ENCODE results near the gene SLC37A2. TPM values are rescaled to one million over a fixed set of nuclear protein-coding genes. Genes with fewer than 3 reads are reported as not detected.

SLC37A2 gene
- total RNA-seq, 5 donors from 2014 or later (not counting 1 experiment from before 2014, with no cell fraction given) = 0.14 to 1.5 (median 1.1) TPM

- Histone ChIP-seq H3K27ac (ENCODE audit: low read length) (no peak overlapping the region), H3K36me3 (ENCODE audit: control insufficient read depth in 2 of 2, extremely low read depth in 1 of 2, insufficient read depth in 1 of 2, low read length in 1 of 2) (no peaks in the 10 kb centered on the region), H3K27me3 (replicated peaks in 1 of 2; ENCODE audit: control insufficient read depth in 2 of 2, extremely low read depth in 1 of 2, insufficient read depth in 2 of 2, low read length in 1 of 2) (peaks cover 0 to 59% of the 10 kb centered on the region in 2 experiments), H3K4me3 (ENCODE audit: control insufficient read depth in 1 of 2, extremely low read depth in 1 of 2, low read length in 1 of 2) (no peak overlapping the region), H3K9me3 (no peaks in the 10 kb centered on the region), H3K4me1 (ENCODE audit: control insufficient read depth in 1 of 2, extremely low read depth in 1 of 2, insufficient read depth in 2 of 2, low read length in 2 of 2) (peaks cover 0 to 6% of the 10 kb centered on the region in 2 experiments)
- DNase-seq (peak in 1 of 35 experiments; percentile 29), ATAC-seq (replicated peaks in 1 of 4) (no peak)
- 80% methylated on average over 7 of the region's 12 CpGs for WGBS (ENCODE audit: insufficient coverage)
- POLR2A ChIA-PET = no interaction called here
- Mint-ChIP-seq H3K9me3 (no peaks in the 10 kb centered on the region), H3K27ac (no peak overlapping the region), H3K4me3 (no peak overlapping the region), H3K36me3 (no peaks in the 10 kb centered on the region), H3K27me3 (peaks cover 30 to 44% of the 10 kb centered on the region in 2 donors), H3K4me1 (peaks cover 0 to 12% (median 5%) of the 10 kb centered on the region in 3 donors)
- CTCF ChIA-PET = no interaction called here
These were observed 9.3 kb downstream of the SLC37A2 start for GRCh38 chr11:125072218-125072960.

DNA sequence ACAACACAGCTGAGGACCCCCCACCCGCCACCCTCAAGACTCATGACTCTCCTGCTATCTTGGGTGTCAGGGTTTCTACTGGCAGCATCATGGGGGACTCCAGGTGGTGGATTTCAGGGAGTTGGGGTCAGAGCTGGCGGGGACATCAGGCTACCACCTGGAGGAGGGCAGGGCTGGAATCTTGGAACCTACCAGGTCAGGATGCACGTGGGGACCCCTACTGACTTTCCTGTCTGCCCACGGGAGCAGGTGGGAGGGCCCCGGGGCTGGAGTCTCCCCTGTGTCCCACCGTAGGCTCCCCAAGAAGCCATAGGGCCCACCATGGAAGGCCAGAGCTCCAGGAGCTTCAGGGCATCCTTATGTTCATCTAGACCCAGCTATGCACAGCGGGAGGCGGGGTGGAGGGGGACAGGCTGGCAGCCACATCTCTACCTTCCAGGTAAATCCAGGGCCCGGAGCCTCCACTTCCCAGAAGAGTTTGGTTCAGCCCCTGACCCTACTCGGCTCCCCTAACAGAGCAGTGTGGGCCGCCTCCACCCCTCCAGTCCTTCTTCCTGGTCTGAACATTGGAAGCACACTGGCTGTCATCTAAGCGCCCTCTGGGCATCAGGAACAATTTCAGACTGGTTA, 10.0 kb downstream of the SLC37A2 start:
- POLR2A ChIA-PET = no interaction called here
- Histone ChIP-seq H3K4me3 (ENCODE audit: control insufficient read depth in 1 of 2, extremely low read depth in 1 of 2, low read length in 1 of 2) (no peak overlapping the region), H3K4me1 (ENCODE audit: control insufficient read depth in 1 of 2, extremely low read depth in 1 of 2, insufficient read depth in 2 of 2, low read length in 2 of 2) (peaks cover 0 to 6% of the 10 kb centered on the region in 2 experiments), H3K9me3 (no peaks in the 10 kb centered on the region), H3K27ac (ENCODE audit: low read length) (no peak overlapping the region), H3K27me3 (replicated peaks in 1 of 2; ENCODE audit: control insufficient read depth in 2 of 2, extremely low read depth in 1 of 2, insufficient read depth in 2 of 2, low read length in 1 of 2) (peaks cover 0 to 59% of the 10 kb centered on the region in 2 experiments), H3K36me3 (ENCODE audit: control insufficient read depth in 2 of 2, extremely low read depth in 1 of 2, insufficient read depth in 1 of 2, low read length in 1 of 2) (no peaks in the 10 kb centered on the region)
- peaks cover 0 to 12% (median 5%) of the 10 kb centered on the region in 3 donors for H3K4me1 Mint-ChIP-seq
- ATAC-seq (replicated peaks in 1 of 4) (no peak), DNase-seq (no peak)
- no peaks in the 10 kb centered on the region for H3K36me3 Mint-ChIP-seq
- WGBS (ENCODE audit: insufficient coverage) = 73% methylated on average over 6 of the region's 12 CpGs
- H3K4me3 Mint-ChIP-seq = no peak overlapping the region
- no peak overlapping the region for H3K27ac Mint-ChIP-seq
- H3K27me3 Mint-ChIP-seq = peaks cover 26 to 40% of the 10 kb centered on the region in 2 donors
- H3K9me3 Mint-ChIP-seq = no peaks in the 10 kb centered on the region
- CTCF ChIA-PET = no interaction called here

- WGBS (ENCODE audit: insufficient coverage) = 78% methylated on average over 17 of the region's 19 CpGs
- peaks cover 0 to 12% (median 5%) of the 10 kb centered on the region in 3 donors for H3K4me1 Mint-ChIP-seq
- H3K27ac ChIP-seq (ENCODE audit: low read length) = no peak overlapping the region
- peaks cover 26 to 42% of the 10 kb centered on the region in 2 donors for H3K27me3 Mint-ChIP-seq
- peaks cover 0 to 6% of the 10 kb centered on the region in 2 experiments for H3K4me1 ChIP-seq (ENCODE audit: control insufficient read depth in 1 of 2, extremely low read depth in 1 of 2, insufficient read depth in 2 of 2, low read length in 2 of 2)
- H3K36me3 Mint-ChIP-seq = no peaks in the 10 kb centered on the region
- H3K4me3 ChIP-seq (ENCODE audit: control insufficient read depth in 1 of 2, extremely low read depth in 1 of 2, low read length in 1 of 2) = no peak overlapping the region
- ATAC-seq (replicated peaks in 1 of 4) = no peak
- no peaks in the 10 kb centered on the region for H3K9me3 Mint-ChIP-seq
- H3K27me3 ChIP-seq (replicated peaks in 1 of 2; ENCODE audit: control insufficient read depth in 2 of 2, extremely low read depth in 1 of 2, insufficient read depth in 2 of 2, low read length in 1 of 2) = peaks cover 0 to 59% of the 10 kb centered on the region in 2 experiments
- CTCF ChIA-PET = no interaction called here
- DNase-seq = no peak
- H3K4me3 Mint-ChIP-seq = no peak overlapping the region
- no peak overlapping the region for H3K27ac Mint-ChIP-seq
- H3K9me3 ChIP-seq = no peaks in the 10 kb centered on the region
- no peaks in the 10 kb centered on the region for H3K36me3 ChIP-seq (ENCODE audit: control insufficient read depth in 2 of 2, extremely low read depth in 1 of 2, insufficient read depth in 1 of 2, low read length in 1 of 2)
- POLR2A ChIA-PET = no interaction called here
These were observed 10.7 kb downstream of the SLC37A2 start for GRCh38 chr11:125073616-125074483.

GRCh38 chr11:125074511-125075241, 11.6 kb downstream of the SLC37A2 start:
- no peak overlapping the region for H3K27ac ChIP-seq (ENCODE audit: low read length)

GRCh38 chr11:125075242-125075625, 12.1 kb downstream of the SLC37A2 start:
- no peak overlapping the region for H3K4me3 ChIP-seq (ENCODE audit: control insufficient read depth in 1 of 2, extremely low read depth in 1 of 2, low read length in 1 of 2)
- peaks cover 0 to 56% of the 10 kb centered on the region in 2 experiments for H3K27me3 ChIP-seq (replicated peaks in 1 of 2; ENCODE audit: control insufficient read depth in 2 of 2, extremely low read depth in 1 of 2, insufficient read depth in 2 of 2, low read length in 1 of 2)
- no peaks in the 10 kb centered on the region for H3K9me3 ChIP-seq
- H3K36me3 ChIP-seq (ENCODE audit: control insufficient read depth in 2 of 2, extremely low read depth in 1 of 2, insufficient read depth in 1 of 2, low read length in 1 of 2) = no peaks in the 10 kb centered on the region
- Mint-ChIP-seq H3K4me1 (peaks cover 0 to 10% (median 5%) of the 10 kb centered on the region in 3 donors), H3K27me3 (peaks cover 15 to 29% of the 10 kb centered on the region in 2 donors), H3K27ac (no peak overlapping the region), H3K4me3 (no peak overlapping the region), H3K9me3 (no peaks in the 10 kb centered on the region), H3K36me3 (no peaks in the 10 kb centered on the region)
- peaks cover 0 to 6% of the 10 kb centered on the region in 2 experiments for H3K4me1 ChIP-seq (ENCODE audit: control insufficient read depth in 1 of 2, extremely low read depth in 1 of 2, insufficient read depth in 2 of 2, low read length in 2 of 2)
- ATAC-seq (replicated peaks in 1 of 4) (no peak), DNase-seq (no peak)
- 88% methylated on average over 6 of the region's 7 CpGs for WGBS (ENCODE audit: insufficient coverage)
- H3K27ac ChIP-seq (ENCODE audit: low read length) = no peak overlapping the region
- POLR2A ChIA-PET = no interaction called here
- CTCF ChIA-PET = no interaction called here

More at GRCh38 chr11:125074511-125075241, 11.6 kb downstream of the SLC37A2 start:
- 90% methylated on average over 11 of the region's 11 CpGs for WGBS (ENCODE audit: insufficient coverage)
- ATAC-seq (replicated peaks in 1 of 4) (no peak), DNase-seq (no peak)
- H3K36me3 Mint-ChIP-seq = no peaks in the 10 kb centered on the region
- H3K4me1 Mint-ChIP-seq = peaks cover 0 to 12% (median 5%) of the 10 kb centered on the region in 3 donors
- H3K4me3 Mint-ChIP-seq = no peak overlapping the region
- Histone ChIP-seq H3K4me3 (ENCODE audit: control insufficient read depth in 1 of 2, extremely low read depth in 1 of 2, low read length in 1 of 2) (no peak overlapping the region), H3K27me3 (replicated peaks in 1 of 2; ENCODE audit: control insufficient read depth in 2 of 2, extremely low read depth in 1 of 2, insufficient read depth in 2 of 2, low read length in 1 of 2) (peaks cover 0 to 56% of the 10 kb centered on the region in 2 experiments), H3K4me1 (ENCODE audit: control insufficient read depth in 1 of 2, extremely low read depth in 1 of 2, insufficient read depth in 2 of 2, low read length in 2 of 2) (peaks cover 0 to 6% of the 10 kb centered on the region in 2 experiments), H3K9me3 (no peaks in the 10 kb centered on the region), H3K36me3 (ENCODE audit: control insufficient read depth in 2 of 2, extremely low read depth in 1 of 2, insufficient read depth in 1 of 2, low read length in 1 of 2) (no peaks in the 10 kb centered on the region)
- peaks cover 18 to 34% of the 10 kb centered on the region in 2 donors for H3K27me3 Mint-ChIP-seq
- ChIA-PET POLR2A (no interaction called here), CTCF (no interaction called here)
- no peaks in the 10 kb centered on the region for H3K9me3 Mint-ChIP-seq
- H3K27ac Mint-ChIP-seq = no peak overlapping the region

DNA sequence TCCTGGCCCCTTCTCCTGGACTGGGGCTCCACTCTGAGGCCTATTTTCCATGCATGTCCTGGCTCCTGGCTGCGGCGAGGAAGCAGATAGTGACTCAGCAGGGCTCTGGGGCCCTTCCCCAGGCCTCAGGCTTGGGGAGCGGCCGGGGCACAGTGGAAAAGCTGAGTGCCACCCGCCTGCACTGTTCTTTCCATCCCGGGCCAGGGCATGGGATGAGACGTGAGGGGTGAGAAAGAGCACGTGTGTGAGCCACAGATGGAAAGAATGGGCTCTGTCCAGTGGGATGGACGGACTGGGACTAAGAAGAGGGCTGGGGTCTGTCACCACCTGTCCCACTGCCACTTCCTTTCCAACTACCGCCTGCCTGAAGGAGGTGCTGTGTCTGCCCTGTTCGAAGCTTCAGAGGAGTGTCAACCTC, 12.8 kb downstream of the SLC37A2 start:
- Histone ChIP-seq H3K4me1 (ENCODE audit: control insufficient read depth in 1 of 2, extremely low read depth in 1 of 2, insufficient read depth in 2 of 2, low read length in 2 of 2) (peaks cover 0 to 3% of the 10 kb centered on the region in 2 experiments), H3K27me3 (replicated peaks in 1 of 2; ENCODE audit: control insufficient read depth in 2 of 2, extremely low read depth in 1 of 2, insufficient read depth in 2 of 2, low read length in 1 of 2) (peaks cover 0 to 54% of the 10 kb centered on the region in 2 experiments), H3K36me3 (ENCODE audit: control insufficient read depth in 2 of 2, extremely low read depth in 1 of 2, insufficient read depth in 1 of 2, low read length in 1 of 2) (no peaks in the 10 kb centered on the region), H3K9me3 (no peaks in the 10 kb centered on the region), H3K27ac (ENCODE audit: low read length) (no peak overlapping the region), H3K4me3 (ENCODE audit: control insufficient read depth in 1 of 2, extremely low read depth in 1 of 2, low read length in 1 of 2) (no peak overlapping the region)
- no peak overlapping the region for H3K27ac Mint-ChIP-seq
- no peak for ATAC-seq (replicated peaks in 1 of 4)
- peaks cover 0 to 5% (median 2%) of the 10 kb centered on the region in 3 donors for H3K4me1 Mint-ChIP-seq
- H3K36me3 Mint-ChIP-seq = no peaks in the 10 kb centered on the region
- ChIA-PET CTCF (no interaction called here), POLR2A (no interaction called here)
- no peak overlapping the region for H3K4me3 Mint-ChIP-seq
- DNase-seq = no peak
- WGBS (ENCODE audit: insufficient coverage) = 72% methylated on average over 7 of the region's 11 CpGs
- H3K9me3 Mint-ChIP-seq = no peaks in the 10 kb centered on the region
- peaks cover 15 to 31% of the 10 kb centered on the region in 2 donors for H3K27me3 Mint-ChIP-seq

All from T-cell (primary cell).